Measurements from ENCODE around the gene KDM1A. TPM values are rescaled to one million over a fixed set of nuclear protein-coding genes. Genes with fewer than 3 reads are reported as not detected.
A peak's percentile ranks its signal among the peaks of the same experiment; 100 is the strongest.

Gene KDM1A
- total and polyA plus RNA-seq, 9 of the 15 experiments (the other 6 are each of a cell fraction or from before 2014, with no cell fraction given), result 59.2 to 181 (median 168) TPM

- BruUV-seq (replicated peaks), result no TSS peak
- Histone ChIP-seq H3K4me1 (replicated peaks in 1 of 2; ENCODE audit: control insufficient read depth in 2 of 2, insufficient read depth in 2 of 2, low read length in 2 of 2) (peaks cover 0 to 4% of the 10 kb centered on the region in 2 experiments; a peak in 2 of 5 replicates), H3K9ac (ENCODE audit: insufficient read depth in 1 of 2, low read depth in 2 of 2, low read length in 2 of 2) (peak overlapping the region in 1 of 2 experiments; percentile 46; a peak in 1 of 4 replicates), H3K4me2 (ENCODE audit: insufficient read depth, low read length) (peak overlapping the region; percentile 69), H3K4me3 (no peak overlapping the region), H3K27ac (ENCODE audit: extremely low read depth, low read depth, low read length) (no peak overlapping the region), H3K36me3 (ENCODE audit: control insufficient read depth, insufficient read depth, low read length) (no peaks in the 10 kb centered on the region), H3K27me3 (ENCODE audit: control insufficient read depth in 2 of 2, insufficient read depth in 2 of 2, low read length in 2 of 2) (peaks cover 8 to 20% of the 10 kb centered on the region in 2 experiments), H3K9me1 (ENCODE audit: control insufficient read depth, insufficient read depth, low read length) (peaks cover 4% of the 10 kb centered on the region), H3K9me3 (replicated peaks; ENCODE audit: control insufficient read depth, insufficient read depth, low read depth, low read length) (no peaks in the 10 kb centered on the region), H3K79me2 (ENCODE audit: control insufficient read depth, insufficient read depth, low read length) (no peaks in the 10 kb centered on the region), H4K20me1 (replicated peaks; ENCODE audit: control insufficient read depth, insufficient read depth, low read length) (no peaks in the 10 kb centered on the region), H2AFZ (ENCODE audit: low read depth, low read length) (peak overlapping the region; percentile 94)
- in situ Hi-C loops (cut with MboI) (loop anchor here (5.0 to 10.0 kb wide), 4 partner anchors 118 to 558 kb away; partner anchors contain the start of gene E2F2), intact Hi-C loops (cut with micrococcal nuclease) (loop anchor here (1.0 to 10.0 kb wide), 5 partner anchors 106 to 558 kb away; partner anchors contain the start of gene E2F2)
- peak; percentile 85 for FAIRE-seq
- peak; percentile 84 to 87 (median 86) for DNase-seq (ENCODE audit: extremely low read depth in 1 of 4, low spot score in 3 of 4)
- CTCF ChIA-PET (ENCODE audit: low intra/inter-chr PET ratio), result interaction anchor here (0.5 to 3.1 kb wide), 8 partner anchors 43 to 563 kb away, joined by 3 to 55 read pairs (median 6); partner anchors contain the start of gene KDM1A
- WGBS (ENCODE audit: insufficient coverage, low coverage, missing lambda C conversion rate), result 15% methylated on average over 9 of the region's 9 CpGs
- ATAC-seq, result peak; percentile 97
- POLR2A ChIA-PET, result interaction anchor here (1.2 kb wide), 1 partner anchor 208 kb away, joined by 3 read pairs; no protein-coding TSS in a partner anchor
- TF ChIP-seq CC2D1A (IDR thresholded peaks at IDR 0.05) (peak; percentile 92), MIER1 (IDR thresholded peaks at IDR 0.05; ENCODE audit: low read depth) (no peak), RAD21 (CRISPR knock-in tag; conservative IDR thresholded peaks at IDR 0.05 in 1 of 2, IDR thresholded peaks at IDR 0.05 in 1 of 2) (peak; percentile 97), FOXP1 (CRISPR knock-in tag; IDR thresholded peaks at IDR 0.05) (0 out of 2 replicates have a peak, but pooled peaks have one; percentile 16), STAG1 (CRISPR knock-in tag; IDR thresholded peaks at IDR 0.05; ENCODE audit: borderline replicate concordance) (peak; percentile 81), TBL1XR1 (IDR thresholded peaks at IDR 0.05; ENCODE audit: low read length in 2 of 2) (no peak), ZNF24 (IDR thresholded peaks at IDR 0.05) (peak; percentile 27; the same call in 1 of the 2 replicates), ZNF609 (CRISPR knock-in tag; IDR thresholded peaks at IDR 0.05; ENCODE audit: borderline replicate concordance) (no peak), ZNF655 (CRISPR knock-in tag; IDR thresholded peaks at IDR 0.05) (no peak), CBFB (CRISPR knock-in tag; IDR thresholded peaks at IDR 0.05) (no peak), HDAC2 (IDR thresholded peaks at IDR 0.05) (0 out of 2 replicates have a peak, but pooled peaks have one; percentile 68), CTCFL (IDR thresholded peaks at IDR 0.05; ENCODE audit: borderline replicate concordance, insufficient read depth, low read depth, low read length, poor library complexity, severe bottlenecking) (no peak)
Observed at GRCh38 chr1:22976461-22977243, 42.6 kb upstream of the KDM1A start.

All from K562 (cell line).